SK-N-SH treated with all-trans-retinoic acid at 6 μM for 48 hours (cell line): Measurements from ENCODE around the gene ZCCHC17.
A peak's percentile ranks its signal among the peaks of the same experiment; 100 is the strongest.

Experiments
- ATAC-seq: fragments of 200-7000 bp; cut with Tn5 transposase; 3 replicates; pipeline ENCODE4 v1.9.1; 2020; ENCODE audit warnings: mild to moderate bottlenecking, moderate library complexity
- BACH2 ChIP-seq: fragments of 250-450 bp; sonication (Bioruptor Pico); IDR thresholded peaks from 2 replicates; pipeline ENCODE4 v1.9.0; 2021; ENCODE audit warnings: mild to moderate bottlenecking, borderline replicate concordance
- CREB5 ChIP-seq: fragments of 250-450 bp; sonication (Bioruptor Pico); IDR thresholded peaks from 2 replicates; pipeline ENCODE4 v1.5.1; 2020; ENCODE audit warnings: low read depth, mild to moderate bottlenecking, moderate library complexity
- CSDC2 ChIP-seq: fragments of 250-450 bp; sonication (Bioruptor Pico); IDR thresholded peaks from 2 replicates; pipeline ENCODE4 v1.5.0; 2020; ENCODE audit warnings: mild to moderate bottlenecking, moderate library complexity
- CSRNP3 ChIP-seq: fragments of 250-450 bp; sonication (Bioruptor Pico); IDR thresholded peaks from 2 replicates; pipeline ENCODE4 v1.5.1; 2021; ENCODE audit warnings: mild to moderate bottlenecking, moderate library complexity
- ESRRG ChIP-seq: fragments of 250-450 bp; sonication (Bioruptor Pico); IDR thresholded peaks from 2 replicates; pipeline ENCODE4 v1.6.1; 2021; ENCODE audit warnings: mild to moderate bottlenecking
- GLIS3 ChIP-seq: fragments of 250-450 bp; sonication (Bioruptor Pico); IDR thresholded peaks from 2 replicates; pipeline ENCODE4 v1.5.0; 2020; ENCODE audit warnings: mild to moderate bottlenecking, moderate library complexity
- ISL1 ChIP-seq: fragments of 250-450 bp; sonication (Bioruptor Pico); IDR thresholded peaks from 2 replicates; pipeline ENCODE4 v2.1.2; 2022; ENCODE audit warnings: mild to moderate bottlenecking, moderate library complexity
- OSR1 ChIP-seq: fragments of 250-450 bp; sonication (Bioruptor Pico); IDR thresholded peaks from 2 replicates; pipeline ENCODE4 v1.8.0; 2022; ENCODE audit warnings: moderate library complexity, mild to moderate bottlenecking, inconsistent platforms
- POU6F1 ChIP-seq: fragments of 250-450 bp; sonication (Bioruptor Pico); IDR thresholded peaks from 2 replicates; pipeline ENCODE4 v1.8.0; 2021; ENCODE audit warnings: low read depth, mild to moderate bottlenecking, moderate library complexity, borderline replicate concordance
- PPARA ChIP-seq: fragments of 250-450 bp; sonication (Bioruptor Pico); IDR thresholded peaks from 2 replicates; pipeline ENCODE4 v1.5.0; 2020; ENCODE audit warnings: mild to moderate bottlenecking, borderline replicate concordance
- RARB ChIP-seq: fragments of 250-450 bp; sonication (Bioruptor Pico); IDR thresholded peaks from 2 replicates; pipeline ENCODE4 v1.8.0; 2021; ENCODE audit warnings: mild to moderate bottlenecking, moderate library complexity
- SNAI2 ChIP-seq: fragments of 250-450 bp; sonication (Bioruptor Pico); IDR thresholded peaks from 2 replicates; pipeline ENCODE4 v1.5.0; 2020; ENCODE audit warnings: mild to moderate bottlenecking, moderate library complexity
- TCF4 ChIP-seq: fragments of 250-450 bp; sonication (Bioruptor Pico); IDR thresholded peaks from 2 replicates; pipeline ENCODE4 v1.8.0; 2021; ENCODE audit warnings: mild to moderate bottlenecking, moderate library complexity, borderline replicate concordance
- TOX ChIP-seq: fragments of 250-450 bp; sonication (Bioruptor Pico); IDR thresholded peaks from 2 replicates; pipeline ENCODE4 v1.8.0; 2021; ENCODE audit warnings: mild to moderate bottlenecking, moderate library complexity, borderline replicate concordance
- TSHZ2 ChIP-seq: fragments of 250-450 bp; sonication (Bioruptor Pico); IDR thresholded peaks from 2 replicates; pipeline ENCODE4 v1.5.0; 2020; ENCODE audit warnings: mild to moderate bottlenecking, moderate library complexity
- ZC3H10 ChIP-seq: fragments of 250-450 bp; sonication (Bioruptor Pico); IDR thresholded peaks from 2 replicates; pipeline ENCODE4 v1.5.1; 2021; ENCODE audit warnings: mild to moderate bottlenecking, moderate library complexity
- ZFP3 ChIP-seq: fragments of 250-450 bp; sonication (Bioruptor Pico); IDR thresholded peaks from 2 replicates; pipeline ENCODE4 v1.5.0; 2020; ENCODE audit warnings: mild to moderate bottlenecking, moderate library complexity
- ZFP30 ChIP-seq: fragments of 450-650 bp; formaldehyde crosslinking; IDR thresholded peaks from 2 replicates; pipeline ENCODE4 v1.5.0; 2022; ENCODE audit warnings: mild to moderate bottlenecking, moderate library complexity
- ZNF565 ChIP-seq: fragments of 450-650 bp; formaldehyde crosslinking; conservative IDR thresholded peaks from 2 replicates; pipeline ENCODE4 v1.5.0; 2020; ENCODE audit warnings: low read depth, mild to moderate bottlenecking, moderate library complexity

Gene ZCCHC17

GRCh38 chr1:31373897-31374486, 77.2 kb downstream of the ZCCHC17 start:
- no peak for TF ChIP-seq SNAI2
- no peak for TF ChIP-seq PPARA (CRISPR knock-in tag)
- no peak for TF ChIP-seq ZFP3 (CRISPR knock-in tag)
- TF ChIP-seq TCF4, result no peak
- no peak for TF ChIP-seq TSHZ2 (CRISPR knock-in tag)
- no peak for TF ChIP-seq ZFP30 (CRISPR knock-in tag)
- no peak for TF ChIP-seq ZNF565 (CRISPR knock-in tag)
- TF ChIP-seq CREB5 (CRISPR knock-in tag), result no peak
- TF ChIP-seq ZC3H10 (CRISPR knock-in tag), result no peak
- TF ChIP-seq RARB (CRISPR knock-in tag), result no peak
- no peak for ATAC-seq

- ATAC-seq, result no peak; the same call in 2 of the 3 replicates
- TF ChIP-seq CREB5 (CRISPR knock-in tag) (no peak), BACH2 (CRISPR knock-in tag) (no peak), GLIS3 (no peak)
Observed at GRCh38 chr1:31374511-31375196, 77.8 kb downstream of the ZCCHC17 start.

GRCh38 chr1:31376375-31377134, 79.7 kb downstream of the ZCCHC17 start:
- peak; percentile 62 for ATAC-seq
- TF ChIP-seq TCF4 (peak; percentile 30; the same call in 1 of the 2 replicates), ZNF565 (CRISPR knock-in tag) (no peak)
- TF ChIP-seq, all 23 proteins: peak for 1

- no peak for ATAC-seq
- TF ChIP-seq PPARA (CRISPR knock-in tag), result no peak
- TF ChIP-seq ZFP30 (CRISPR knock-in tag), result no peak
- TF ChIP-seq GLIS3, result no peak
- TF ChIP-seq SNAI2, result no peak
Observed at GRCh38 chr1:31377364-31377863, 80.6 kb downstream of the ZCCHC17 start.

- ATAC-seq, result no peak
- TF ChIP-seq POU6F1, result no peak
- no peak for TF ChIP-seq TSHZ2 (CRISPR knock-in tag)
- no peak for TF ChIP-seq OSR1 (CRISPR knock-in tag)
- no peak for TF ChIP-seq CSRNP3 (CRISPR knock-in tag)
- TF ChIP-seq ZC3H10 (CRISPR knock-in tag), result no peak
- no peak for TF ChIP-seq GLIS3
- no peak for TF ChIP-seq RARB (CRISPR knock-in tag)
- no peak for TF ChIP-seq SNAI2
- no peak for TF ChIP-seq ESRRG (CRISPR knock-in tag)
- no peak for TF ChIP-seq CSDC2 (CRISPR knock-in tag)
- TF ChIP-seq TCF4, result no peak
- no peak for TF ChIP-seq ISL1 (CRISPR knock-in tag)
- no peak for TF ChIP-seq BACH2 (CRISPR knock-in tag)
- no peak for TF ChIP-seq ZNF565 (CRISPR knock-in tag)
- no peak for TF ChIP-seq ZFP3 (CRISPR knock-in tag)
- no peak for TF ChIP-seq TOX
- no peak for TF ChIP-seq ZFP30 (CRISPR knock-in tag)
Observed at GRCh38 chr1:31378001-31378400, 81.2 kb downstream of the ZCCHC17 start.
